DMS 273 (cell line): ENCODE measurements around the gene AXIN1.
A peak's percentile ranks its signal among the peaks of the same experiment; 100 is the strongest.
"Not testable (repeated sequence)": the region's sequence is repeated elsewhere in the genome, so short reads cannot be mapped to it uniquely, and the experiment has no call there.

ENCODE experiments used
- DNase-seq: peaks from one replicate; lab custom pipeline; 2025; ENCODE audit not compliant: unreplicated experiment; lab: John Stamatoyannopoulos, UW

Gene AXIN1

GRCh38 chr16:370979-371514 is 18.5 kb upstream of the AXIN1 start:
- no peak for DNase-seq

DNA sequence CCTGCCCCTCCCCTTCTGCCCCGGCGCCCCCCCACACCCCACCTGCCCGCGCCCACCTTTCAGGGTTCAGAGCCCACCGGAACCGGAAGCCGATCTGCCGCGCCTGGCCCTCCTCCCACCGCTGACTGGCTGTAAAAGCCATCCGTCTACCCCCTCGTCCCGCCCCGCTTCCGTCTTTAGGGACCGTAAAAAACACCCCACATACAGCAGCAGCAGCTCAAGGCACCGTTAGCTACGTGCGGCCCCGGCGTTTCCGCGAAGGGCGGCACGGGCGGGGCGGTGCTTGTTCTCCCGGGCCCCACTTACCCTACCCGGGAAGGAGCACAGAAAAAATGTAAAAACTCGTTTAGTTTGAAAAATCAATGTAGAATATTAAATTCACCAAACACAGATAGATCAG is 17.9 kb upstream of the AXIN1 start, which contains the start of gene MRPL28:
TSS of gene MRPL28 (minus strand) at position 96 of the 400 bp plus-strand sequence. CDS start 320 bp downstream, outside the sequence.
- DNase-seq: peak; percentile 97

DNA sequence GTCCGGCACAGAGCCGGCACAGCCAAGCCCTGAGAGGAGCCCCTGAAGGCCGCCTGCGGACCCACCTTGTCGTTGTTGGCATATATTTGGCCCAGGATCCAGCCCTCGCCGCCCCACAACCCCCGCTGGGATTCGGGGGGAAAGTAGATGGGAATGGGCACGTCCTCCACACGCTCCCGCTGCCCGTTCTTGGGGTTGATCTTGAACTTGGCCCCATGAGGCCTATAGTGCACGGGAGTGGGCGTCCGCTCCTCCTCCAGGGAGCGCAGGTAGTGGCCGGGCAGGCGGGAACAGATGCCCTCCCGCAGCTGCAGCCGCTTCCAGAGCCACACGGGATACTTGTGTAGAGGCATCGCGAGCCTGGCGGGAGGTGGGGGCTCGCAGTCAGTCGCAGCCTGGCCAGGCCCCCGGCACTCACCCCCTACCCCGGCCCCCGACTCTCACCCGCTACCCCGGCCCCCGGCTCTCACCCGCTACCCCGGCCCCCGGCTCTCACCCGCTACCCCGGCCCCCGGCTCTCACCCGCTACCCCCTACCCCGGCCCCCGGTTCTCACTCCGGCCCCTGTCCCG is 17.4 kb upstream of the AXIN1 start:
- DNase-seq: peak; percentile 52

- no peak for DNase-seq
These were observed 16.8 kb upstream of the AXIN1 start for GRCh38 chr16:369275-369865.

DNA sequence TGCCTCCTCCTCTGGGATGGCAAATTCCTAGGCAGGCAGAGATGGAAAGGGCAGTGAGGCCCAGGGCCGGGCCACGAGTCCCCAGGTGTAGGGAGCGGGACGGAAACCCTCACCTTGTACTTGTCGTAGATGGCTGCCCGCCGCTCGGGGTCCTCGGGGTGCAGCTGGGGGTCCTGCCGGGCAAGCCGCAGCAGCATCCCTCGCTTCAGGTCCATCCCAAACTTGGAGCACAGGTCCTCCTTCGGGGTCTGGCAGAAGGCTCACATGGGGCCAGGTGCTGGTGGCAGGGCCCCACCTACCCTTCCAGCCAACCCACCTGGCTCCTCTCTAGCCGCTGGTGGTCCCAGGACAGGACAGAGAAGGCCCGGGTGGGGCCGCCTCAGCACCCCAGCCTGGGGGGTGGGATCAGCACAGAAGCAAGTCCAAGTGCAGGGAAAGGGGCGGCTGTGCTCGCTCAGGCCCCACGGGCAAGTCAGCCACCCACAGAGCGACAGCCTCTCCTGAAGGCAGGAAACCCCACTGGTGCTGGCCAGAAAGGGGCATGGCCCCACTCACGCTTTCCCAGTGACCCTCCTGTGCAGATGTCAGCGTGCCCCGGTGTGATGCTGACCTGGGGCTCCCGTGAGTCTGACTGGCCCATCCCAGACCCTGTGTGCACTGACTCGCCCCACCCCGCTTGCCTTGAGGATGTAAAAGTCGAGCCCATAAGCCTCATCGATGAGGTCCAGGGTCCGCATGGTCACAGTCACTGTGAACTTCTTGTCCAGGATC is 16.1 kb upstream of the AXIN1 start:
- no peak for DNase-seq

DNA sequence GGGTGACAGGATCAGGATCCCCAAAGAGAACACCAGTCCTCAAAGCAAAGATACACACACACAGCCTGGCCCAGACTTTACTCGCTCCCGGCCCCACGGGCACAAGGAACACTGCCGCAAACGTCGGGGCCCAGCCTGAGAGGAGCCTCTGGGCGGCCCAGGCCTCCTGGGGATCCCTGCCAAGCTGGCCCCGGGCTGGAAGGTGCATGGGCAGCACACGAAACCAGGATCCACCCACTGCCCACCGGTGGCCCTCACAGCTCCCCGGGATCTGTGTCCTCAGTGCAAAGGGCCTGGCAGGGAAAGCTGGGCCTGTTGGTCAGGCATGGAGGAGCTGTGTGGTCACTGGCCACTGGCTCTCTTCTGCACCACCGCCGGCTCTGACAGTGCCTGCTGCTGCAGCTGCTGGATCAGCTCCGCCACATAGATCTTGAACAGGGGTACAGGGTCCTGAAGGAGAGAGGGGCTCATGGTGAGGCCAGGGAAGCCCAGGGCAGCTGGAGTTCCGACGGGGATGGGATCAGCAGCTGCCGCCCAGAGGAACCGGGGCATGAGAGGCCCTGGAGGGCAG is 14.9 kb upstream of the AXIN1 start:
- DNase-seq: no peak

DNA sequence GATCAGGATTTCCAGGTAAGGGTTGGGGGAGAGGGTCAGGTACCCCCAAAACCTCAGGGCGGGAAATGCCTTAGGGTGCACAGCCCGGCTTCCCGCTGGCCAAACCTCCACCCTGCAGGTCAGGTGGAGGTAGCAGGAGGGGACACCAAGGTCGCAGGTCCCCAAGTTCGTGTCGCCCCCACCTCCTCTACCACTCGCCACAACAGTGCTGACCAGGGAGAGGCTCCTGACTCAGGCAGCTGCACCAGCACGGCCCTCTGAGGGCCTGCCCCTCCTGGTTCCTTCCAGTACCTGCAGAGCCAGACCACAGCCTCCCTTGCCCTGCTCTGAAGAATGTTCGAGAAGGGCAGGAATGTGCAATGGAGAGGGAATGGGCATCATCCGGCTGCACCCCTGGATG is 14.0 kb upstream of the AXIN1 start:
- DNase-seq: no peak

GRCh38 chr16:364595-365491 is 12.3 kb upstream of the AXIN1 start:
- DNase-seq: peak; percentile 34

DNA sequence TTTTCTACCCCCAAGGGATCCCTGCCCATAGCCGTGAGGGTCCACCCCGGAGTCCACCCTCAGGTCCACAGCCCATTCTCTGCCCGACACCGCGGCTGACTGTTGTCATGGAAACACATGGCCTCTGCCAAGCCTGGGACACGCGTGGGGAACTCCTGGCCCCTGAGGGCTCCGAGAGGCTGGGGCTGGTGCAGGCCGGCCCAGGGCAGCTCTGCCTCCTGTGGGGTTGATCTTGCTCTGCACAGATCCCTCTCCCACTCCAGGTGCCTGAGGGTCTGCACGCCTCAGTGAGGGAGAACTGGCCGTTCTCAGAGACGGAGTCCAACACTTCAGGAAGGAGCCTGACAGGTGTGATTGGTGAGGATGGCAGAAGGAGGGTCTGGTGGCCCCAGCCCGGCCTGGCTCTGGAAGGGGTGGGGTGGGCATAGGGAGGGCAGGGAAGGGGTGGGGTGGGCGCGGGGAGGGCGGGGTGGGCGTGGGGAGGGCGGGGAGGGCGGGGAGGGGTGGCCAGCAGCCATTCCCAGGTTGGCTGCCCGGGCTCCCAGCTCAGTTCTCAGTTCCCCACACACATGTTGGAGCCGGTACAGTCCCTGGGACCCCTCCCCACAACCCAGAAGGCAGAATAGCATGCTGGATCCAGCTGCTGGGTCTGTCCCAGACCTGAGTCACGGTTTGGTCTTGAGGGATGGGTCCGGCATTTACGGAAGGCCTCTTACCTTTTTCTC is 11.4 kb upstream of the AXIN1 start:
- no peak for DNase-seq

DNA sequence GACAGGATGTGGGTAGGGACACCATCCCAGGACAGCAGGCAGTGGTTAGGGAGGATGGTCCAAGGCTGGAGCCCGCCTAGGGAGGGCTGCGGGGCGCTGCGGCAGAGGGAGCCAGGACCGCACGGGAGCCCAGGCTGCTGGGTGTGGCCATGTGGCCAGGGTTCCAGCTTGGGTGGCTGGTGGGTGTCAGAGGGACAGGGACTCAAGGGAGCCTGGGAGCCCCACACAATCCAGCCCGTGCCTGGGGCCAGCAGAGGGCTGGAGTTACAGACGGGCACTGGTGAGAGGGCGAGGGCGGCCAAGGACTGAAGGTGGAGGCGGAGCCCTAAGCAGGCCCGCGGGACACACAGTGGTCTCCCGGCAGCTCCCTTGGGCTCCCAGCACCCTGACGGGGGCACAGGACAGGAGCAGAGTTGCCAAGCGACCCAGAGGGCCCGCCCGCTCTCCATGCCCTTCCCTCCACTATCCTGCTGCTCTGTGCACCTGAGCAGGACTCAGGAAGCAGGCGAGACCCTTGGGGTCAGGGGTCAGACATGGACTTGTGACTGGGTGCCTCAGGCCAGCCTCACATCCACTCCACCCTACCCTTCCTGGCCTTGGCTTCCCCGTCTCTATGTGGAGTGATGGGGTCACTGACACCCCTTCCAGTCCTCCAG is 10.7 kb upstream of the AXIN1 start:
- no peak for DNase-seq

DNA sequence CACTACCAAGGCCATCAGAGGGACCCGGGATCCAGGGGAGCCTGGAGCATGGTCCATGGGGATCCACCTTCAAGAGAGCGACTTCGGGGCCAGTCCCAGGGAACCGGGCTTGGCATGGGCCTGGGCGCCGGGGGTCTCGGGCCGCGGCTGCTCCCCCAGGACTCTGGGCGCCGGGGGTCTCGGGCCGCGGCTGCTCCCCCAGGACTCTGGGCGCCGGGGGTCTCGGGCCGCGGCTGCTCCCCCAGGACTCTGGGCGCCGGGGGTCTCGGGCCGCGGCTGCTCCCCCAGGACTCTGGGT is 10.1 kb upstream of the AXIN1 start:
- not testable (repeated sequence) for DNase-seq

DNA sequence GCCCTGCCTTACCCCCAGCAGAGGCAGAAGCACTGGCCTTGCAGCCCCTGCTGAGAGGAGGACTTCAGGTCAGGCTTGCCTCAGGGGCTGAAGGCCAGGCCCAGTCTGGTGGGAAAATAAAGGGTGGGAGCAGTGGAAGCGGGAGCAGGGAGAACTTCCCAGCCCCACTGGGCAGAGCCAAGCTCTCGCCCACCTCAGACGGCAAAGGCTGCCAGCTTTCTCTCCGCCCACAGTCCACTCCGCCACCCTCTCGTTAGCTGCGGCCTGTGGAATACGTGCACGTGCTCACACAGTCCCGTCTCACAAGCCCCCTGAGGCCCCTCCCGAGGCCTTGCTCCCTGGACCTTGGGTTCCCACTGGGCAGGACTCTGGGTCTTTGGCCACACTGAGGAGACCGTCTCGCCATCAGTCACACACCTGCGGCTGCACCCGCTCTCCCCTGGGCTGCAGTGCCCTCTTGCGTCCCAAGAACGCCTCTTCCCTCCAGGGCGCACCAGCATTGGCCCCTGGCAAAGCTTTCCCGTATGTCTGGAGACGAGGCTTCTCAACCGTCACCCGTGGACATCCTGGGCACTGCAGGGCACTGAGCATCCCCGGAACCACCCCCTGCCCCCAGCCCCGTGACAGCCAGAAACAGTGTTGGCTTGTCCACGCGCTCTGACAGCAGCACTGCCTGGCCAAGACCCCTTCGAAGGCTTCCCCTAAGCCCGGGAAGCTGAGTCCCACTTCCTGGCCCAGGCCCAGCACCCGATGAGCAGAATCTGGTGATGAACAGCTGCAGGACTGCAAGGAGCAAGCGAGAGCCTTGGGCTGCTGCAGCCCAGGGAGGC is 9.6 kb upstream of the AXIN1 start:
- peak; percentile 94 for DNase-seq

DNA sequence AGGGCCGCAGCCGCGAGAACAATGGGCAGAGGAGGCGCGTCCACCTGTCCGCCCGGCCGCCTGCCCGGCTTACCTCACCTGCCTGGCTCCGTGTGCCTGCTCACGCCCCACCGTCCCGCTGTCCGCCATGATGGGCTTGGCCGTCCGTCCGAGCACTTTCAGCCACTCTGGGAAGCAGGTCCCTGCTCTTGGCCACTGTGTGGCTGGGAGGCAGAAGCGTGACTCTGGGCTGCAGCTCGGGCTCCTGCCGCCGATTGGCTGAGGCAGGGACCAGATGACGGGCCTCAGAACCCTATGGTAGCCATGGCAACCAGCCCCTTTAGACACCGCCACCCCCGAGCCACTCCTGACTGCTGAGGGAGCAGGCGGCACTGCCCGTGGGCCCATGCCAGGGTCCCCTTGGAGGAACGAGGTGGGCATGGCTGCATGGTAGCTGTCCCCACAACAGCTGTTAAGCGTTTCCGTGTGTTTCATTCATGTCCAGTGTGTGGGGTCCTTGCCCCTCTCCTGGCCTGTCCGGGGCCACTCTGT is 8.9 kb upstream of the AXIN1 start:
- peak; percentile 53 for DNase-seq

- DNase-seq: no peak
These were observed 8.3 kb upstream of the AXIN1 start for GRCh38 chr16:360698-361336.

- DNase-seq: no peak
These were observed 7.6 kb upstream of the AXIN1 start for GRCh38 chr16:359871-360697.

DNA sequence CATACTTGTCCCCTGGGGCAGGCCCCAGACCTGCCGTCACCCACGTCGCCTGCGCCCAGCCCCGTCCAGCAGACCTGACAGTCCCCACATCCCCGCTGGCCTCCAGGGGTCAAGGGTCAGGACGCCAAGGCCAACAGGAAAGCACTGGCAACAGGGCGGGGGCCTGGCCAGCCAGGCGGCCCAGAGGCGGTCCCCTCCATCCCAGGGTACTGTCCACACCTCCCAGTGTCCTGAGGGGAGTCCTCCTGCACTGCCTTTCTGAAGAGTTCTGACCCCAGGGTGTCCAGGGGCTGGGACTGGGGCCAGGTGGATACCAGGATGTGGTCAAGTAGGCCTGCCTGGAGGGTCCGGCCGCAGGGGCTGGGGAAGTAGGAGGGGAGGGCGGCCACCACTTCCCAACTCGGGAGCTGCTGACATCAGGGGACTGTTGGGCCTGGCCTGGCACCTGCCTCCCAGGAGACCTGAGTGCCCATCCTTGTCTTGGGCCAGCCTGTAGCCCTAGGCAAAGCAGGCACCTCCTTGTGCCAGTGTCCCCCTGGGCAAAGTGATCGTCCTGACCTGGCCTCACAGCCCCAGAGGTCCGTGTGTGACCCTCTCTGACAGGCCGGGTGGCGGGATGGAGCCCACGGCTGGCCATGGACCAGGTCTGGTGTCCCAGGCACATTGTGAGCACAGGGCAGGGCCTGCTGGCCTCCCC is 6.7 kb upstream of the AXIN1 start:
- no peak for DNase-seq

DNA sequence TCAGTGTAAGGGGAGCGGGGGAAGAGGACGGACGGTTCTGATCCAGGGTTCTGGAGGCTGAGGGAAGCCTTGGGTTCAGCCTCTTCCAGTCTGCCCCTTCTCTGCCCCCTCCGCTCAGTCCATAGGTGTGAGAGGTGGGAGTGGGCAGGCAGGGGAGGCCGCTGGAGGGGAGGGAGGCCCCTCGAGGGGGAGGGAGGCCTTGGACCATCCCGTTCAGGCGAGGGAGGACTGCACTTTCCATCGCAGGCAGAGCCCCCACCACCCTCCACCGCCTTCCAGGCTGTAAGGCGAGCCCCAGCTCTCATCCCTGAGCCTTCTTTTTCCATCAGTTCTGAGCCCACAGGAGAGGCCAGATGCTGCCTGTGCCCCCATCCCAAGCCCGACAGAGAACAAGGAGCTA is 4.2 kb upstream of the AXIN1 start:
- DNase-seq: no peak
